ENCODE measurements around the gene OR10H5. TPM values are rescaled to one million over a fixed set of nuclear protein-coding genes. Genes with fewer than 3 reads are reported as not detected.
"Not testable (repeated sequence)": the region's sequence is repeated elsewhere in the genome, so short reads cannot be mapped to it uniquely, and the experiment has no call there.

Gene OR10H5
- total and polyA plus RNA-seq, 2 of the 13 experiments (the other 11 are each of a cell fraction or from before 2014, with no cell fraction given): not detected

DNA sequence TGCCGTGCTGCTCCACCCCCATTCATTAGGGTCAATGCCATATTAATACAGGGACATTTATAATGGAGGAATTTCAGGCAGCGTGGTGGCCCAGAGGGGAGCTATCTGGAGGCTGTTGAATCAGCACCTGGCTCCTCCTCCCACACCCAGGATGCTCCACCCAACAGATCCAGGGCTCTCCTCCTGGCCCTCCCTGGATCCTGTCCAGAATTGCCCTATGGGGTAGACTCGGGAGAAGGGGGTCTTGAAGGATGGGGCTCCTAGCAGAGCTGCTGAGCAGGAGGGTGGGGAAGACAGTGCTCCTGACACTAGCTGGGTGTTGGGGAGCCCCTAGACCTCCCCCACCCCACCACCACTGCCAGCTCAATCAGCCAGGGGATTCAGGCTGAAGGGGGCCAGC is 5.2 kb upstream of the OR10H5 start (continued):
- TF ChIP-seq, protein P1, sequence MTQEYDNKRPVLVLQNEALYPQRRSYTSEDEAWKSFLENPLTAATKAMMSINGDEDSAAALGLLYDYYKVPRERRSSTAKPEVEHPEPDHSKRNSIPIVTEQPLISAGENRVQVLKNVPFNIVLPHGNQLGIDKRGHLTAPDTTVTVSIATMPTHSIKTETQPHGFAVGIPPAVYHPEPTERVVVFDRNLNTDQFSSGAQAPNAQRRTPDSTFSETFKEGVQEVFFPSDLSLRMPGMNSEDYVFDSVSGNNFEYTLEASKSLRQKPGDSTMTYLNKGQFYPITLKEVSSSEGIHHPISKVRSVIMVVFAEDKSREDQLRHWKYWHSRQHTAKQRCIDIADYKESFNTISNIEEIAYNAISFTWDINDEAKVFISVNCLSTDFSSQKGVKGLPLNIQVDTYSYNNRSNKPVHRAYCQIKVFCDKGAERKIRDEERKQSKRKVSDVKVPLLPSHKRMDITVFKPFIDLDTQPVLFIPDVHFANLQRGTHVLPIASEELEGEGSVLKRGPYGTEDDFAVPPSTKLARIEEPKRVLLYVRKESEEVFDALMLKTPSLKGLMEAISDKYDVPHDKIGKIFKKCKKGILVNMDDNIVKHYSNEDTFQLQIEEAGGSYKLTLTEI (CRISPR knock-in tag; conservative IDR thresholded peaks at IDR 0.05): no peak
- TF ChIP-seq BRF2 (CRISPR knock-in tag; IDR thresholded peaks at IDR 0.05): no peak

- BruUV-seq (replicated peaks); H3K36me3 ChIP-seq (replicated peaks in 1 of 2; ENCODE audit: control insufficient read depth in 1 of 2, insufficient read depth in 2 of 2, low read length in 2 of 2); H3K9ac ChIP-seq (ENCODE audit: insufficient read depth, low read depth, low read length); DNase-seq (ENCODE audit: low spot score); FAIRE-seq; H3K4me1 ChIP-seq (ENCODE audit: insufficient read depth, low read length); H3K4me3 ChIP-seq (replicated peaks in 1 of 3; ENCODE audit: insufficient read depth in 1 of 3, low read depth in 2 of 3, low read length in 3 of 3); H3K27me3 ChIP-seq (ENCODE audit: control insufficient read depth in 1 of 2, insufficient read depth in 2 of 2, low read length in 2 of 2); intact Hi-C loops (cut with micrococcal nuclease; ENCODE audit: unreplicated experiment); H3K4me2 ChIP-seq (ENCODE audit: low read depth, low read length); POLR2A ChIA-PET; H2AFZ ChIP-seq (ENCODE audit: low read length); H3K9me3 ChIP-seq (ENCODE audit: low read length); in situ Hi-C loops (cut with HindIII; ENCODE audit: extremely low pct_ligation_motif_present, low pct_unique_long_range_greater_than_20kb); H3K27ac ChIP-seq (ENCODE audit: extremely low read length, insufficient read depth, low read length); H4K20me1 ChIP-seq (ENCODE audit: insufficient read depth, low read length); CTCF ChIA-PET (ENCODE audit: low intra/inter-chr PET ratio, low total read pairs); ATAC-seq; H3K79me2 ChIP-seq (ENCODE audit: insufficient read depth, low read length): not testable (repeated sequence)
- WGBS (ENCODE audit: low lambda C conversion rate): 13% methylated on average over 6 of the region's 7 CpGs
These were observed 4.6 kb upstream of the OR10H5 start for GRCh38 chr19:15782896-15783295.

DNA sequence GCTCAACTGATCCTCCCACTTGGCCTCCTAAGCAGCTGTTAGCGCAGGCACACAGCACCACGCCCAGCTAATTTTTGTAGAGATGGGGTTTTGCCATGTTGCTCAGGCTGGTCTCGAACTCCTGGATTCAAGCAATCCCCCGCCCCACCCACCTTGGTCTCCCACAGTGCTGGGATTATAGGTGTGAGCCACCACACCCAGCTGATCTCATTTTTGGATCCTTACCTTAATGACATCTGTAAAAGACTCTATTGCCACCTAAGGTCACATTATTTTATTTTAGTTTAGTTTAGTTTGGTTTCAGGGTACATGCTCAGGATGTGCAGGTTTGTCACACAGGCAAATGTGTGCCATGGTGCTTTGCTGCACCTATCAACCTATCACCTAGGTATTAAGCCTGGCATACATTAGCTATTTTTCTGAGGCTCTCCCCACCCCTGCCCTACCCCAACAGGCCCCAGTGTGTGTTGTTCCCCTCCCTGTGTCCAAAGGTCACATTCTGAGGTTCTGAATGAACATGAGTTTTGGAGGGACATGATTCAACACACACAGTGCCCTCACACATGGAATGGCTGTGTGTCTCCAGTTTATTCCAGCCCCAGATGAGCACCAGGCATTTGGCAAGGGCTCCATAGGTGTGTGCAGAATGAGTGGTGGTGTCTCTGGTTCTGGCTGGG is 1.3 kb downstream of the OR10H5 start:
- no TSS peak for BruUV-seq (replicated peaks)
- WGBS (ENCODE audit: low lambda C conversion rate): 77% methylated on average over 4 of the region's 4 CpGs
- no peak overlapping the region for H3K4me2 ChIP-seq (ENCODE audit: low read depth, low read length)
- no peak overlapping the region for H2AFZ ChIP-seq (ENCODE audit: low read length)
- CTCF ChIA-PET (ENCODE audit: low intra/inter-chr PET ratio, low total read pairs): no interaction called here
- H3K27me3 ChIP-seq (ENCODE audit: control insufficient read depth in 1 of 2, insufficient read depth in 2 of 2, low read length in 2 of 2): no peaks in the 10 kb centered on the region
- no peaks in the 10 kb centered on the region for H3K79me2 ChIP-seq (ENCODE audit: insufficient read depth, low read length)
- peak; percentile 60 for TF ChIP-seq HNF4A (CRISPR knock-in tag; IDR thresholded peaks at IDR 0.05)
- TF ChIP-seq ZSCAN25 (CRISPR knock-in tag; IDR thresholded peaks at IDR 0.05): peak; percentile 95
- TF ChIP-seq U2AF1 (optimal IDR thresholded peaks at IDR 0.05; ENCODE audit: low read depth, low read length): no peak
- TF ChIP-seq STAT5B (CRISPR knock-in tag; IDR thresholded peaks at IDR 0.05): no peak
- no peak for TF ChIP-seq SAFB2 (CRISPR knock-in tag; IDR thresholded peaks at IDR 0.05; ENCODE audit: borderline replicate concordance, low read depth)
- TF ChIP-seq, protein P2, sequence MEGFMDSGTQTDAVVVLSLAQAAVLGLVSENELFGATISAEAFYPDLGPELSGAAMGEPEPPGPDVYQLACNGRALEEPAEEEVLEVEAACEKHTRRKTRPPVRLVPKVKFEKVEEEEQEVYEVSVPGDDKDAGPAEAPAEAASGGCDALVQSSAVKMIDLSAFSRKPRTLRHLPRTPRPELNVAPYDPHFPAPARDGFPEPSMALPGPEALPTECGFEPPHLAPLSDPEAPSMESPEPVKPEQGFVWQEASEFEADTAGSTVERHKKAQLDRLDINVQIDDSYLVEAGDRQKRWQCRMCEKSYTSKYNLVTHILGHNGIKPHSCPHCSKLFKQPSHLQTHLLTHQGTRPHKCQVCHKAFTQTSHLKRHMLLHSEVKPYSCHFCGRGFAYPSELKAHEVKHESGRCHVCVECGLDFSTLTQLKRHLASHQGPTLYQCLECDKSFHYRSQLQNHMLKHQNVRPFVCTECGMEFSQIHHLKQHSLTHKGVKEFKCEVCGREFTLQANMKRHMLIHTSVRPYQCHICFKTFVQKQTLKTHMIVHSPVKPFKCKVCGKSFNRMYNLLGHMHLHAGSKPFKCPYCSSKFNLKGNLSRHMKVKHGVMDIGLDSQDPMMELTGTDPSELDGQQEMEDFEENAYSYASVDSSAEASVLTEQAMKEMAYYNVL (CRISPR knock-in tag; IDR thresholded peaks at IDR 0.05; ENCODE audit: borderline replicate concordance): no peak
- ATAC-seq: peak; percentile 47
- H4K20me1 ChIP-seq (ENCODE audit: insufficient read depth, low read length): no peaks in the 10 kb centered on the region
- POLR2A ChIA-PET: no interaction called here
- H3K4me3 ChIP-seq (replicated peaks in 1 of 3; ENCODE audit: insufficient read depth in 1 of 3, low read depth in 2 of 3, low read length in 3 of 3): no peak overlapping the region
- H3K36me3 ChIP-seq (replicated peaks in 1 of 2; ENCODE audit: control insufficient read depth in 1 of 2, insufficient read depth in 2 of 2, low read length in 2 of 2): no peaks in the 10 kb centered on the region
- intact Hi-C loops (cut with micrococcal nuclease; ENCODE audit: unreplicated experiment) (no loop called here), in situ Hi-C loops (cut with HindIII; ENCODE audit: extremely low pct_ligation_motif_present, low pct_unique_long_range_greater_than_20kb) (no loop called here)
- peaks cover 12% of the 10 kb centered on the region for H3K4me1 ChIP-seq (ENCODE audit: insufficient read depth, low read length)
- no peaks in the 10 kb centered on the region for H3K9me3 ChIP-seq (ENCODE audit: low read length)
- no peak overlapping the region for H3K9ac ChIP-seq (ENCODE audit: insufficient read depth, low read depth, low read length)
- FAIRE-seq: no peak
- DNase-seq (ENCODE audit: low spot score): peak; percentile 63
- no peak overlapping the region for H3K27ac ChIP-seq (ENCODE audit: extremely low read length, insufficient read depth, low read length)
